GM12872 (cell line): Measurements from ENCODE around the gene CD6.

Experiments
- CTCF ChIP-seq: IDR thresholded peaks from 3 replicates; pipeline ENCODE4 v1.5.1; 2011; ENCODE audit warnings: low read depth, mild to moderate bottlenecking, low read length, moderate library complexity; ENCODE audit not compliant: insufficient read depth

Gene CD6

DNA sequence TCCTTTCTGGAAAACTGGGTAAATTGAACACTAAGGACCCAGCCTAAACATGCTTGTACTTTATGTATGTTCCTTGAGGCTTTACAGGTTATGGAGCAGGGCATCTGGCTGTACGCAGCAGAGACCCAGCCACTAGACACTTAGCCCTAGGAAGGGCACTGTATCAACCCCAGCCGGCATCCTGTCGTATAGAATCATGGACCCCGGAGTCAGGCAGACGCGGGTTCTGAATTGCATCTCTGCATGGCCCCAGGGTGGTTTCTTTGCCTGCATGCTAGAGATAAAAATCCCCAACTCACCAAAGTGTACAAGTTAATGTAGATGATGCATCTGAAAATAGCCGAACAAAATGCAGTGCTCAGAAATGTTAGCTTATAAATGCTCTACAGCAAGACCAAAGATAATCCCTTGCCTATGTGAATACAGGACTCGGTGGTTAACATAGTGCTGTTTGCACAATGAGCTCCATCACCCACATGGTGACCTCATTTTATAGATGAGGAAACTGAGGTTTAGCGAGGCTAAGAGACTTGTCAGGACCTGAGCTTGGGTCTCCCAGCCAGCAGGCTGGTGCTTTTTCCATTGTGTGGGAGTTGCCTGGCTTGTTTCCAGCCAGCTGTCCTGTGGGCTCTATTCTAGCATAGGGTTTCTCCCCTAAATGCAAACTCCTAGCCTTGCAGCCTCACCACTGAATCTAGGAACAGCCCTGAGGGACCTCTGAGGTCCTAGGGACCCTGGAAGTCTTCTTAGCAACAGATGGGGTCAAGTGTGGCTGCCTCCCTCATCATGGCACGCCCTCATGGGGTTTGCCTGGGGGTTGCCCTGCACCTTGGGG, 7.3 kb downstream of the CD6 start:
- TF ChIP-seq CTCF, result no peak

GRCh38 chr11:60981515-60981914, 10.0 kb downstream of the CD6 start:
- no peak for TF ChIP-seq CTCF

- no peak for TF ChIP-seq CTCF
Measured at GRCh38 chr11:60982184-60982583, 10.7 kb downstream of the CD6 start.

DNA sequence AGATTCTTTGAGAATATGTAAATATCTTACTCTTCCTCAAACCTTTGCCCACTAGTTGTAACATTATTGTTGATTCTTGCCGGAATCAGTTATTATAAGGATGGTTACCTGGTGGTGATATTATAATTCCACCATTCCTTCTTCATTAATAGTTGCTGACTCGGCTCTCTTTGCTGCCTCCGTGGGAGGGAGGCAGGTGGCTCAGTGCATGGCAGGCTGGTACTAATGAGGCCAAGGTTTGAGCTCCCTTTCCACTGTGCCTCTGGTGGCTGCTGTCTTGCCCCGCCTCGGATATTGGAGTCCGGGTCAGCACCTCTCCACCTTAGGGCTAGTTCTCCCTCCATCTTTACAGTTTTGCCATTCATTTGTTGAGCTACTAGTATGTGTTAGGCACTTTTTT, 12.7 kb downstream of the CD6 start:
- no peak for TF ChIP-seq CTCF

DNA sequence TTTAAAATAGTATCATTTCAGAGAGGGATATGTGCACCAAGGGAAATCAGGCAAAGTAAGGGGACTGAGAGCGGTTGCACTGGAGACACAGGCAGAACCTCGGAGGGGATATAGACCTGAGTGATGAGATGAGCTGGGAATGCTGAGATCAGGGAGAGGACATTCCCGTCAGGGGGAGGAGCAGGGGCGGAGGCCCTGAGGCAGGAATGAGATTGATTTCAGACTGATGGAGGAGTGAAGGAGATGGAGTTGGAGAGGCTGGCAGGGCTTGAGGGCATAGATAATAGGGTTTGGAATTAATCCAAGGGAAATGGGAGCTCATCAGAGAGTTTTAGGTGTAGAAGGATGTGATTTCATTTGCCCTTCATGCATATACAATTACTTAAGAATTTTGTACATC, 13.2 kb downstream of the CD6 start:
- TF ChIP-seq CTCF, result no peak

GRCh38 chr11:60985501-60985900, 14.0 kb downstream of the CD6 start:
- no peak for TF ChIP-seq CTCF

DNA sequence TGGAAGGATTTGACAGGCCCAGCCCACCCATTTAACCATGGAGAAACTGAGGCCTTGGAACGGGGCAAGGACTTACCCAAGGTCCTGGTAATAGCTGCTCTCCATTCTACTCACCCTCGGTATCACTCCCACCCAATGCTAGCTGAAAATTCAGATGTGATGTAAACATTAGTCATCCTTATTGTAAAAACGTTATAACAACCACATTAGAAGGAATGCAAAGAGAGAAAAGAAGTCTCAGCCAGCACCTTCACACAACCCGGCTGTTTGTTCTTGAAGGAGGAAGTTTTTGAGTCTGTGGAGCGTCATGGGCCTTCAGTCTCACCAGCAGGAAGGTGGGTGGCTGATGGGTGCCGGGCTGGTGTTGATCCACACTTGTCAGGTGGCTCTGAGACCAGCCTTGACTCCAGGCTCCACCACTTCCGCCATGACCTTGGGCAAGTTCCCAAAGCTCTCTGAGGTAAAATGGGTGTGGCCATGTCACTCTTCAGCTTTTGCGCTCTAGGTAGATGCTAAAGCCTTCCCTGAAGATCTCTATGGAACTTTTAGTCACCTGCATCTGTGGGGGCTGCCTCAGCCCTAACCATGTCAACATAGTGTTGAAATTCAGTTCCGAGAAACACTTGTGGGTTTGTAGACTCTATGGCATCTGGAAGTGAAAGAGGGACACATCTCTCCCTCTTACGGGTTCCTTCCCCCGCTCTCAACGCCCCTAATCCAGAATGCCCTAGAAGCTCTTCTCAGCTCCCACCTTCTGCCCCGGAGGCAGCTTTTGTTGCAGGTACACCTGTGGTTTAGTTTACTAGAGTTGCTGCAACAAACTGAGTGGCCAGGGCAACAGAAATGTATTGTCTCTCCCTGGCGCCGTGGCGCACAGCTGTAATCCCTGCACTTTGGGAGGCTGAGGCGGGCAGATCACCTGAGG, 14.8 kb downstream of the CD6 start:
- TF ChIP-seq CTCF, result no peak
